NCI-H1092 (cell line): ENCODE results near the gene DENND5B.
"Not testable (repeated sequence)": the region's sequence is repeated elsewhere in the genome, so short reads cannot be mapped to it uniquely, and the experiment has no call there.

ENCODE experiments used
- DNase-seq: peaks from one replicate; lab custom pipeline; 2025; lab: John Stamatoyannopoulos, UW

The DENND5B gene

GRCh38 chr12:31471051-31471450 lies 119.9 kb downstream of the DENND5B start:
- DNase-seq = no peak

- DNase-seq = no peak
These were observed 120.5 kb downstream of the DENND5B start for GRCh38 chr12:31470459-31470858.

GRCh38 chr12:31466768-31467167 lies 124.2 kb downstream of the DENND5B start:
- DNase-seq = no peak

- no peak for DNase-seq
These were observed 125.9 kb downstream of the DENND5B start for GRCh38 chr12:31465002-31465401.

GRCh38 chr12:31460024-31460423 lies 130.9 kb downstream of the DENND5B start:
- no peak for DNase-seq

- no peak for DNase-seq
These were observed 134.4 kb downstream of the DENND5B start for GRCh38 chr12:31456562-31456961.

GRCh38 chr12:31444736-31445135 lies 146.2 kb downstream of the DENND5B start:
- DNase-seq = no peak

- DNase-seq = no peak
These were observed 150.3 kb downstream of the DENND5B start for GRCh38 chr12:31440586-31440985.

GRCh38 chr12:31440134-31440533 lies 150.8 kb downstream of the DENND5B start:
- no peak for DNase-seq

- no peak for DNase-seq
These were observed 159.2 kb downstream of the DENND5B start for GRCh38 chr12:31431721-31432240.

GRCh38 chr12:31423405-31423804 lies 167.5 kb downstream of the DENND5B start:
- no peak for DNase-seq

GRCh38 chr12:31412292-31412801 lies 178.6 kb downstream of the DENND5B start:
- no peak for DNase-seq

- no peak for DNase-seq
These were observed 182.2 kb downstream of the DENND5B start for GRCh38 chr12:31408763-31409162.

GRCh38 chr12:31407562-31407961 lies 183.4 kb downstream of the DENND5B start:
- no peak for DNase-seq

- no peak for DNase-seq
These were observed 184.6 kb downstream of the DENND5B start for GRCh38 chr12:31406345-31406744.

GRCh38 chr12:31405021-31405420 lies 185.9 kb downstream of the DENND5B start:
- no peak for DNase-seq

- peak; percentile 33 for DNase-seq
These were observed 187.8 kb downstream of the DENND5B start for GRCh38 chr12:31403099-31403607.

GRCh38 chr12:31393004-31393550 lies 197.9 kb downstream of the DENND5B start:
- DNase-seq = no peak

- no peak for DNase-seq
These were observed 199.9 kb downstream of the DENND5B start for GRCh38 chr12:31390991-31391390.

- no peak for DNase-seq
These were observed 202.2 kb downstream of the DENND5B start for GRCh38 chr12:31388713-31389112.

- no peak for DNase-seq
These were observed 203.5 kb downstream of the DENND5B start for GRCh38 chr12:31387466-31387865.

GRCh38 chr12:31387011-31387410 lies 203.9 kb downstream of the DENND5B start:
- no peak for DNase-seq

GRCh38 chr12:31386364-31386777 lies 204.6 kb downstream of the DENND5B start:
- no peak for DNase-seq

GRCh38 chr12:31377210-31377609 lies 213.7 kb downstream of the DENND5B start:
- not testable (repeated sequence) for DNase-seq
